ENCODE results near the gene TCAIM.

TCAIM gene

GRCh38 chr3:44446929-44447328, 108.4 kb downstream of the TCAIM start:
- no peak for DNase-seq (ENCODE audit: low read depth)

DNA sequence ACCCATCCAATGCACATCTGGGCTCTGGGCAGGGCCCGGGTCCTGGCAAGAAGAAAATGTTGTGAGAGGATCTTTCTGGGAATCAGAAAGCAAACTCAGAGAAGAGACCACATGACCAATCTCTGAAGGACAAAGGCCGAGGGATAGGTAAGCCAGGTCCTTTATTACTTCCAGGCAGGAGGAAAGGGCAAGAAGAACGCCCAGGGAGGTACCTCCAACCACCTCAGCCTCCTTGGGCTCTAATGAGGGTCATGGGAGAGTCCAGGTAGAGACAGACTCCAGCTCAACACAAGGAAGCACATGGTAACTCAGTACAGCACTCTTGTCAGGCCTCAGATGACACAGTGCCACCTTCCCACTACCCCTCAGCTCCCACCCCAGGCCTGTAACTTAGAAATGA, 112.9 kb downstream of the TCAIM start:
- no peak for DNase-seq (ENCODE audit: low read depth)

DNA sequence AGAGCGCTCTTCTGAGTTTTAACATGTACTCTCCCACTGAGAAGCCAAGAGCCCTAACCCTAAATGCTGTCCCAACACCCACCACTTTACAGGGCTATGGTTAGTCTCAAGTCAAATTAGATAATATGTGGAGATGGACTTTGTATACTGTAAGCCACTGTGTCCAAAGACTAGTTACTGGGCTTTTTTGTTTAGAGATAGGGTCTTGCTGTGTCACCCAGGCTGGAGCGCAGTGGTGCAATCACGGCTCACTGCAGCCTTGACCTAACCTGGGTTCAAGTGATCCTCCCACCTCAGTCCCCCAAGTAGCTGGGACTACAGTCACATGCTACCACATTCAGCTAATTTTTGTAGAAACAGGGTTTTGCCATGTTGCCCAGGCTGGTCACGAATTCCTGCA, 115.7 kb downstream of the TCAIM start:
- no peak for DNase-seq (ENCODE audit: low read depth)

- no peak for DNase-seq (ENCODE audit: low read depth)
Observed at GRCh38 chr3:44455318-44455717, 116.8 kb downstream of the TCAIM start.

Data from fibroblast of gingiva (primary cell).